Tibial nerve (tissue), 4 donors: ENCODE data around the gene TMEM178B. TPM values are rescaled to one million over a fixed set of nuclear protein-coding genes. Genes with fewer than 3 reads are reported as not detected.

ENCODE experiments used
- DNase-seq, 2 donors: peaks; one replicate each; pipeline ENCODE4 v3.0.0-alpha.2; 2019; ENCODE audit warnings: low spot score in 2 of 2
- H3K27ac ChIP-seq, 4 donors: fragments of 200-600 bp; sonication (generic) in 3 of 4; one replicate each; pipeline ENCODE4 v1.5.1; 2017 to 2019; ENCODE audit warnings: mild to moderate bottlenecking in 1 of 4
- H3K27me3 ChIP-seq, 2 donors: fragments of 200-600 bp; sonication (generic) in 1 of 2; one replicate each; pipeline versions ENCODE4 v1.5.1 to v1.6.0; 2017 to 2019
- H3K36me3 ChIP-seq, 3 donors: fragments of 200-600 bp; sonication (generic); one replicate each; pipeline ENCODE4 v1.5.1; 2018 to 2019
- H3K4me1 ChIP-seq, 4 donors: fragments of 200-600 bp; sonication (generic) in 3 of 4; one replicate each; pipeline ENCODE4 v1.5.1; 2017 to 2019
- H3K4me3 ChIP-seq, 4 donors: fragments of 200-600 bp; sonication (generic) in 3 of 4; one replicate each; pipeline ENCODE4 v1.5.1; 2017 to 2019; ENCODE audit warnings: mild to moderate bottlenecking in 1 of 4, moderate library complexity in 1 of 4
- H3K9me3 ChIP-seq, 4 donors: fragments of 200-600 bp; sonication (generic) in 3 of 4; one replicate each; pipeline ENCODE4 v1.5.1; 2017 to 2019
- EP300 ChIP-seq, 2 donors: sonication (generic); formaldehyde crosslinking; IDR thresholded peaks; one replicate each; pipeline ENCODE4 v1.6.1; 2017; ENCODE audit warnings: antibody characterized with exemption in 2 of 2, mild to moderate bottlenecking in 1 of 2
- POLR2A ChIP-seq, 2 donors: fragments of 450-650 bp; IDR thresholded peaks; one replicate each; pipeline ENCODE4 v1.6.1; 2017; ENCODE audit warnings: antibody characterized with exemption in 2 of 2, mild to moderate bottlenecking in 2 of 2, moderate library complexity in 2 of 2
- WGBS, 2 donors: methylation state at CpG; one replicate each; pipeline ENCODE4 v1.1.5; 2018; 5-methylcytosine and 5-hydroxymethylcytosine counted together
- total RNA-seq, 4 donors: library from RNA; depleted of rRNA; stranded (reverse); fragments of >200 nt; gene quantifications; one replicate each; pipeline ENCODE4 v1.1.0, GENCODE V29; 2016
- TF ChIP-seq, protein P1 (sequence below), 5 experiments: fragments of 200-600 bp in 3 of 5; fragments of 450-650 bp in 2 of 5; sonication (generic) in 3 of 5; IDR thresholded peaks; one replicate each; pipeline ENCODE4 v1.5.1; 2016 to 2019; ENCODE audit warnings: antibody characterized with exemption in 5 of 5, mild to moderate bottlenecking in 3 of 5, moderate library complexity in 2 of 5

Gene TMEM178B
- total RNA-seq, 4 donors from 2014 or later, result 0.30 to 0.78 (median 0.53) TPM

DNA sequence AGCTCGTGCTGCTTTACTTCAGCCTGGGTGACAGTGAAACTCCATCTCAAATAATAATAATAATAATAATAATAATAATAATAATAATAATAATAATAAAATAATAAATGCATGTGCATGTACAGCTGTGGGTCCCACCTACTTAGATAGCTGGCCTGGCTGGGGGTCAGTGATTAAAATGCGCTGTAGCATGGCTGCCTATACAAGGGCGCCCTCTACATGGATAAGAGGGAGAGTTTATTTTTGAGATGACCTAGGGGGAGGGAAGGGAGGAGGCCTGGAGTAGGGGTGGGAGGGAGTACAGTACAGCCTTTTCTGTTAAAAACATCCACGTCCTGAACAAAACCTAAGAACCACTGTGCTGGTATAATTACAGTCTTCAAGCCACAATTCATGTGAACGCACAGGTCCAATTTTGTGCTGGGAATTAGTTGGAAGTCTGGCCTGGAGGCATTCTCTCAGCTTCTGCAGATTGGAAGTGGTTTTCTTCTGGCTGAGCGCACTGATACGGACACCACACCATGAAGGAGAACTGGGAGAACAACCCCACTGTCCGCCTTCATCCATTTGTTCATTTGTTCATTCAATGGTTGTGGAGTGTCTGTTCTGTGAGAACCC is 146.5 kb downstream of the TMEM178B start:
- H3K27ac ChIP-seq, result no peak overlapping the region
- DNase-seq, result no peak
- no peaks in the 10 kb centered on the region for H3K27me3 ChIP-seq
- no peak overlapping the region for H3K4me3 ChIP-seq
- no peaks in the 10 kb centered on the region for H3K9me3 ChIP-seq
- 59 to 63% methylated on average over 8 of the region's 8 CpGs for WGBS, 2 donors
- no peaks in the 10 kb centered on the region for H3K4me1 ChIP-seq
- TF ChIP-seq, protein P1, sequence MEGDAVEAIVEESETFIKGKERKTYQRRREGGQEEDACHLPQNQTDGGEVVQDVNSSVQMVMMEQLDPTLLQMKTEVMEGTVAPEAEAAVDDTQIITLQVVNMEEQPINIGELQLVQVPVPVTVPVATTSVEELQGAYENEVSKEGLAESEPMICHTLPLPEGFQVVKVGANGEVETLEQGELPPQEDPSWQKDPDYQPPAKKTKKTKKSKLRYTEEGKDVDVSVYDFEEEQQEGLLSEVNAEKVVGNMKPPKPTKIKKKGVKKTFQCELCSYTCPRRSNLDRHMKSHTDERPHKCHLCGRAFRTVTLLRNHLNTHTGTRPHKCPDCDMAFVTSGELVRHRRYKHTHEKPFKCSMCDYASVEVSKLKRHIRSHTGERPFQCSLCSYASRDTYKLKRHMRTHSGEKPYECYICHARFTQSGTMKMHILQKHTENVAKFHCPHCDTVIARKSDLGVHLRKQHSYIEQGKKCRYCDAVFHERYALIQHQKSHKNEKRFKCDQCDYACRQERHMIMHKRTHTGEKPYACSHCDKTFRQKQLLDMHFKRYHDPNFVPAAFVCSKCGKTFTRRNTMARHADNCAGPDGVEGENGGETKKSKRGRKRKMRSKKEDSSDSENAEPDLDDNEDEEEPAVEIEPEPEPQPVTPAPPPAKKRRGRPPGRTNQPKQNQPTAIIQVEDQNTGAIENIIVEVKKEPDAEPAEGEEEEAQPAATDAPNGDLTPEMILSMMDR (IDR thresholded peaks at IDR 0.05), result peak in 1 of 5 experiments; percentile 21
- TF ChIP-seq POLR2A (IDR thresholded peaks at IDR 0.05), result no peak
- TF ChIP-seq EP300 (IDR thresholded peaks at IDR 0.05), result no peak
- no peaks in the 10 kb centered on the region for H3K36me3 ChIP-seq

- H3K36me3 ChIP-seq, result no peaks in the 10 kb centered on the region
- no peaks in the 10 kb centered on the region for H3K9me3 ChIP-seq
- no peaks in the 10 kb centered on the region for H3K4me1 ChIP-seq
- TF ChIP-seq EP300 (IDR thresholded peaks at IDR 0.05) (no peak), POLR2A (IDR thresholded peaks at IDR 0.05) (no peak)
- TF ChIP-seq, protein P1 (IDR thresholded peaks at IDR 0.05), result no peak
- no peak overlapping the region for H3K27ac ChIP-seq
- no peaks in the 10 kb centered on the region for H3K27me3 ChIP-seq
- no peak overlapping the region for H3K4me3 ChIP-seq
- no peak for DNase-seq
- 46 to 48% methylated on average over 2 of the region's 2 CpGs for WGBS, 2 donors
Observed at GRCh38 chr7:141221007-141221612, 147.2 kb downstream of the TMEM178B start.

- H3K36me3 ChIP-seq, result no peaks in the 10 kb centered on the region
- H3K4me3 ChIP-seq, result no peak overlapping the region
- no peaks in the 10 kb centered on the region for H3K9me3 ChIP-seq
- TF ChIP-seq, protein P1 (IDR thresholded peaks at IDR 0.05), result no peak
- TF ChIP-seq EP300 (IDR thresholded peaks at IDR 0.05) (no peak), POLR2A (IDR thresholded peaks at IDR 0.05) (no peak)
- 79 to 89% methylated on average over 8 of the region's 8 CpGs for WGBS, 2 donors
- DNase-seq, result no peak
- no peaks in the 10 kb centered on the region for H3K4me1 ChIP-seq
- no peak overlapping the region for H3K27ac ChIP-seq
- H3K27me3 ChIP-seq, result no peaks in the 10 kb centered on the region
Observed at GRCh38 chr7:141225916-141226618, 152.2 kb downstream of the TMEM178B start.

DNA sequence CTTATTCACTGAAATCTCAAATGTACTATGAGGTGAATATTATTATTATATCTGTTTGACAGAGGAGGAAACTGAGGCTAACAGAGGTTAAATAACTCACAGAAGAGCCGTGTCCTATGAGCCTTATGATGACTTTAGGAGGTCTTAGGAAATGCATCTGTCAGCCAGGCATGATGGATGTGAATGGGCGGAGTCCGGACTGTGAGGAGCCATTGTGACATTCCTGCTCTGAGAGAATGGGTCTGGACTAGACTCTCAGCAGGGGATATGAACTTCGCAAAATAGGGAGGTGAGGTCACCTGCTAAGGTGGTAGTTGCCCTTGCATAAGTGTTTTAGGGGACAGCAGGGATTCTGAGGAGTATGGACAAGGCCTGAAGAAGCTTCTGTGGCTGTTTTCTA is 153.6 kb downstream of the TMEM178B start:
- 67 to 72% methylated on average over 4 of the region's 4 CpGs for WGBS, 2 donors
- DNase-seq, result no peak

More for the DNA sequence above, 153.6 kb downstream of the TMEM178B start:
- Histone ChIP-seq H3K27ac (no peak overlapping the region), H3K4me3 (no peak overlapping the region), H3K9me3 (no peaks in the 10 kb centered on the region), H3K36me3 (no peaks in the 10 kb centered on the region), H3K4me1 (no peaks in the 10 kb centered on the region), H3K27me3 (no peaks in the 10 kb centered on the region)
- TF ChIP-seq EP300 (IDR thresholded peaks at IDR 0.05) (no peak), POLR2A (IDR thresholded peaks at IDR 0.05) (no peak)
- TF ChIP-seq, protein P1 (IDR thresholded peaks at IDR 0.05), result no peak
